Aorta (tissue), 5 donors: ENCODE measurements around the gene CXCR4. TPM values are rescaled to one million over a fixed set of nuclear protein-coding genes. Genes with fewer than 3 reads are reported as not detected.

Source experiments
- ATAC-seq: fragments of 200-7000 bp; cut with Tn5 transposase; one replicate; pipeline ENCODE4 v1.9.1; 2022; ENCODE audit warnings: moderate library complexity; ENCODE audit not compliant: low FRiP score
- DNase-seq, 2 donors: peaks; one replicate each; pipeline ENCODE4 v3.0.0-alpha.2; 2020
- H3K27ac ChIP-seq, 2 donors: one replicate each; pipeline ENCODE4 v1.5.1; 2013; ENCODE audit warnings: low read length in 2 of 2, mild to moderate bottlenecking in 2 of 2, moderate library complexity in 2 of 2, control low read depth in 1 of 2, inconsistent platforms in 1 of 2, low read depth in 1 of 2
- H3K27me3 ChIP-seq, 2 donors: one replicate each; pipeline ENCODE4 v1.6.1; 2013; ENCODE audit warnings: control low read depth in 1 of 2, low read length in 1 of 2, mild to moderate bottlenecking in 1 of 2, moderate library complexity in 1 of 2; ENCODE audit not compliant: insufficient read depth in 2 of 2, control insufficient read depth in 1 of 2
- H3K36me3 ChIP-seq, 2 donors: one replicate each; pipeline ENCODE4 v1.6.1; 2013; ENCODE audit warnings: control low read depth in 1 of 2, low read length in 1 of 2, mild to moderate bottlenecking in 1 of 2; ENCODE audit not compliant: insufficient read depth in 2 of 2, control insufficient read depth in 1 of 2
- H3K4me1 ChIP-seq, 2 donors: one replicate each; pipeline ENCODE4 v1.6.1; 2013; ENCODE audit warnings: low read length in 2 of 2, control low read depth in 1 of 2, mild to moderate bottlenecking in 1 of 2, moderate library complexity in 1 of 2; ENCODE audit not compliant: insufficient read depth in 2 of 2, control insufficient read depth in 1 of 2
- H3K4me3 ChIP-seq, 2 donors: one replicate each; pipeline ENCODE4 v1.5.1; 2013; ENCODE audit warnings: low read length in 2 of 2, control low read depth in 1 of 2, mild to moderate bottlenecking in 1 of 2
- H3K9me3 ChIP-seq: one replicate; pipeline ENCODE4 v1.6.1; 2013; ENCODE audit warnings: mild to moderate bottlenecking, low read length; ENCODE audit not compliant: control insufficient read depth
- WGBS, 2 donors: extraction: QIAGEN DNeasy Blood & Tissue Kit; methylation state at CpG; one replicate each; pipeline ENCODE4 v1.1.7; 2013; 5-methylcytosine and 5-hydroxymethylcytosine counted together
- intact Hi-C, 2 donors: fragments of 100-400 bp; cut with DNase I; formaldehyde crosslinking; loops; one replicate each; pipeline versions ENCODE4 v1.14.2 to v1.15.0; 2022
- long read RNA-seq, 2 donors: library from polyadenylated mRNA; unstranded; transcript quantifications; one replicate each; pipeline ENCODE4 v2.0.0, GENCODE V29; 2020 to 2021
- polyA plus RNA-seq, 2 donors: library from polyadenylated mRNA; stranded (reverse); fragments of 200-250 nt; gene quantifications; one replicate each; pipeline ENCODE4 v1.2.3, GENCODE V29; 2013
- total RNA-seq, 2 donors: library from RNA; stranded (reverse); fragmentation: NEBNext Ultra II Directional; extraction: Animal tissue kit (Norgen Biotek cat#: 25700); gene quantifications; one replicate each; pipeline ENCODE4 v1.2.1, GENCODE V29; 2021
- donor health status: healthy with polysubstance abuse.
- donor health status: Bipolar disorder and iron deficiency.
- donor health status: DM: no; HTN: no; CAD: no.
- donor health status: DM: no; HTN: no; CAD: no.
- donor health status: DM: yes; HTN: yes; CAD: no.

Gene CXCR4
- total RNA-seq (10 to 100 TPM; 18.1 to 23.7 TPM), polyA plus RNA-seq (1 to 10 TPM in 1 of 2 donors, under 1 TPM in 1; 0.97 to 9.8 TPM)
- long read RNA-seq, donor 1, transcript CXCR4-201 (2 exons, 1,682 nt): major isoform, 38 of 41 reads
- long read RNA-seq, donor 1, partial matches to known transcripts: 0 of 41 reads
- long read RNA-seq, donor 1, other reads (novel, unspliced or antisense): 0 of 41 reads
- long read RNA-seq, donor 2, transcript CXCR4-201 (2 exons, 1,682 nt): major isoform, 6 of 10 reads
- long read RNA-seq, donor 2, partial matches to known transcripts: 0 of 10 reads
- long read RNA-seq, donor 2, other reads (novel, unspliced or antisense): 0 of 10 reads

- Histone ChIP-seq H3K27ac (no peak within 1 kb of the TSS), H3K4me3 (peak within 1 kb of the TSS; percentile 36 to 58), H3K4me1 (no peaks in the 10 kb centered on the region), H3K36me3 (no peaks in the 10 kb centered on the region), H3K9me3 (peaks cover 1% of the 10 kb centered on the region), H3K27me3 (no peaks in the 10 kb centered on the region)
- intact Hi-C loops: no loop called here
- peak; percentile 86 to 89 for DNase-seq
- peak; percentile 69 for ATAC-seq
- WGBS, 2 donors: 1% methylated on average over 50 of the region's 50 CpGs
Measured at GRCh38 chr2:136117909-136118818, at the start of gene CXCR4. Gene CXCR4 (minus strand): TSS chr2:136118149. CDS start chr2:136118060, 89 bp downstream.

DNA sequence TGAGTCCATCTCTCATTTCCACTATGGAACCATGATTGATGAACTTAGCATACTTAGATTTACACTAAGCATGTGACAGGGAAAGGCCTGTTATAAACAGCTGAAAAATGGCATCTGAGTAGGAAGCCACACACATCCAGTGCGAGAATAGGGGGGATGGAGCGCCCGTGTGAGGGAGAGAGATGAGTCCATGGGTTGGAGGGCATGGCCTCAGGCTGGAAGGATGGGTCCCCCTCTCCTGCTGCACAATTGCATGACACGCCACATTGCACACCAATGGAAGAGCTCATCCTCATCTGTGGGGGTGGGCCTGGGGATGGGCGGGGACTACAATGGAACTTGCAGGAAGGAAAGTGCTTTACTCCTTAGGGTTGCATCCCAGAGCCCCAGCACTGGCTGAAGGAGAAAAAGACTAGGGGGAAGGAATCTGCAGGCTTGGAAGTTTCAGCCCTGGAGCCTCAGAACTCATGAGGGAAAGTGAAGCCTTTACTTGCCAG, 46.4 kb upstream of the CXCR4 start:
- Histone ChIP-seq H3K4me1 (no peaks in the 10 kb centered on the region), H3K27me3 (peaks cover 0 to 6% of the 10 kb centered on the region in 2 donors), H3K27ac (no peak overlapping the region), H3K4me3 (no peak overlapping the region), H3K9me3 (no peaks in the 10 kb centered on the region), H3K36me3 (no peaks in the 10 kb centered on the region)
- 84 to 86% methylated on average over 5 of the region's 5 CpGs for WGBS, 2 donors
- DNase-seq: no peak
- intact Hi-C loops: no loop called here
- ATAC-seq: no peak

- Histone ChIP-seq H3K36me3 (no peaks in the 10 kb centered on the region), H3K4me3 (no peak overlapping the region), H3K27ac (no peak overlapping the region), H3K27me3 (no peaks in the 10 kb centered on the region), H3K9me3 (no peaks in the 10 kb centered on the region), H3K4me1 (no peaks in the 10 kb centered on the region)
- ATAC-seq (no peak), DNase-seq (no peak)
- WGBS, 2 donors: 0 to 14% methylated on average over 1 of the region's 1 CpG
- intact Hi-C loops: no loop called here
Measured at GRCh38 chr2:136162438-136162837, 44.5 kb upstream of the CXCR4 start.

GRCh38 chr2:136156411-136156810, 38.5 kb upstream of the CXCR4 start:
- Histone ChIP-seq H3K4me1 (no peaks in the 10 kb centered on the region), H3K36me3 (no peaks in the 10 kb centered on the region), H3K9me3 (no peaks in the 10 kb centered on the region), H3K27ac (no peak overlapping the region), H3K4me3 (no peak overlapping the region), H3K27me3 (no peaks in the 10 kb centered on the region)
- intact Hi-C loops: no loop called here
- DNase-seq (no peak), ATAC-seq (no peak)
- 62 to 73% methylated on average over 1 of the region's 1 CpG for WGBS, 2 donors

- ATAC-seq: no peak
Measured at GRCh38 chr2:136154384-136154783, 36.4 kb upstream of the CXCR4 start.

GRCh38 chr2:136151021-136151971, 33.3 kb upstream of the CXCR4 start:
- peaks cover 1% of the 10 kb centered on the region for H3K9me3 ChIP-seq
- no peak overlapping the region for H3K27ac ChIP-seq
- ATAC-seq (no peak), DNase-seq (no peak)
- no peak overlapping the region for H3K4me3 ChIP-seq
- H3K36me3 ChIP-seq: no peaks in the 10 kb centered on the region
- no peaks in the 10 kb centered on the region for H3K27me3 ChIP-seq
- H3K4me1 ChIP-seq: no peaks in the 10 kb centered on the region
- intact Hi-C loops: no loop called here
- 77 to 78% methylated on average over 7 of the region's 7 CpGs for WGBS, 2 donors

More at GRCh38 chr2:136154384-136154783, 36.4 kb upstream of the CXCR4 start:
- Histone ChIP-seq H3K4me3 (no peak overlapping the region), H3K27me3 (no peaks in the 10 kb centered on the region), H3K9me3 (no peaks in the 10 kb centered on the region), H3K4me1 (no peaks in the 10 kb centered on the region), H3K27ac (no peak overlapping the region), H3K36me3 (no peaks in the 10 kb centered on the region)
- no peak for DNase-seq
- 81% methylated on average over 4 of the region's 4 CpGs for WGBS, 2 donors
- intact Hi-C loops: no loop called here

- H3K27ac ChIP-seq: no peak overlapping the region
- H3K27me3 ChIP-seq: no peaks in the 10 kb centered on the region
- WGBS, 2 donors: 50 to 75% methylated on average over 1 of the region's 1 CpG
- peaks cover 1% of the 10 kb centered on the region for H3K9me3 ChIP-seq
- H3K36me3 ChIP-seq: no peaks in the 10 kb centered on the region
- intact Hi-C loops: no loop called here
- H3K4me3 ChIP-seq: no peak overlapping the region
- ATAC-seq (no peak), DNase-seq (no peak)
- H3K4me1 ChIP-seq: no peaks in the 10 kb centered on the region
Measured at GRCh38 chr2:136149011-136149410, 31.1 kb upstream of the CXCR4 start.

- Histone ChIP-seq H3K4me1 (no peaks in the 10 kb centered on the region), H3K4me3 (no peak overlapping the region), H3K9me3 (peaks cover 1% of the 10 kb centered on the region), H3K36me3 (no peaks in the 10 kb centered on the region), H3K27me3 (peaks cover 0 to 1% of the 10 kb centered on the region in 2 donors), H3K27ac (no peak overlapping the region)
- ATAC-seq: no peak
- no peak for DNase-seq
- intact Hi-C loops: no loop called here
Measured at GRCh38 chr2:136146564-136146963, 28.6 kb upstream of the CXCR4 start.
